ENCODE data around the gene NFATC2IP. TPM values are rescaled to one million over a fixed set of nuclear protein-coding genes. Genes with fewer than 3 reads are reported as not detected.

The NFATC2IP gene
- polyA plus RNA-seq, 2 of the 4 experiments (the other 2 are of a cell fraction), result 29.7 to 32.2 TPM

- no peak for FAIRE-seq
- Histone ChIP-seq H3K4me2 (no peak within 1 kb of the TSS), H3K9me3 (no peaks in the 10 kb centered on the region), H3K4me3 (no peak within 1 kb of the TSS), H3K4me1 (no peaks in the 10 kb centered on the region), H3K27ac (no peak within 1 kb of the TSS)
- DNase-seq (ENCODE audit: low read depth in 1 of 2, low spot score in 1 of 2), result no peak
- WGBS (ENCODE audit: missing lambda C conversion rate), result 71% methylated on average over 10 of the region's 10 CpGs
- TF ChIP-seq EHMT2 (IDR thresholded peaks at IDR 0.05; ENCODE audit: low read depth) (no peak), POLR2AphosphoS2 (conservative IDR thresholded peaks at IDR 0.05; ENCODE audit: low read length) (no peak), ZNF302 (CRISPR knock-in tag; IDR thresholded peaks at IDR 0.05) (no peak), FOXS1 (CRISPR knock-in tag; IDR thresholded peaks at IDR 0.05) (no peak), ELK1 (IDR thresholded peaks at IDR 0.05; ENCODE audit: low read depth, low read length) (no peak)
- CTCF ChIA-PET, result interaction anchor here (0.6 to 13.3 kb wide), 3 partner anchors 13 to 61 kb away, joined by 3 to 92 read pairs (median 4); no protein-coding TSS in a partner anchor
- ATAC-seq, result no peak
- POLR2A ChIA-PET, result no interaction called here
These were observed 18.9 kb upstream of the NFATC2IP start, which contains the start of gene CD19 for GRCh38 chr16:28931801-28932225. CD19 (plus strand) TSS chr16:28931971; CDS start chr16:28932001, 30 bp downstream.

GRCh38 chr16:28932339-28933141 is 18.2 kb upstream of the NFATC2IP start:
- CTCF ChIA-PET, result interaction anchor here (0.6 to 13.3 kb wide), 3 partner anchors 12 to 85 kb away, joined by 3 to 92 read pairs (median 4); no protein-coding TSS in a partner anchor
- no peaks in the 10 kb centered on the region for H3K9me3 ChIP-seq

GRCh38 chr16:28933171-28933570 is 17.6 kb upstream of the NFATC2IP start:
- Histone ChIP-seq H3K4me3 (no peak overlapping the region), H3K4me1 (no peaks in the 10 kb centered on the region), H3K9me3 (no peaks in the 10 kb centered on the region), H3K27ac (no peak overlapping the region), H3K4me2 (no peak overlapping the region)
- CTCF ChIA-PET, result interaction anchor here (1.0 to 13.3 kb wide), 2 partner anchors 11 to 86 kb away, joined by 4 to 92 read pairs; no protein-coding TSS in a partner anchor
- DNase-seq (ENCODE audit: low read depth in 1 of 2, low spot score in 1 of 2) (no peak), ATAC-seq (no peak), FAIRE-seq (no peak)
- 65% methylated on average over 4 of the region's 8 CpGs for WGBS (ENCODE audit: missing lambda C conversion rate)
- POLR2A ChIA-PET, result no interaction called here
- TF ChIP-seq, protein P1, sequence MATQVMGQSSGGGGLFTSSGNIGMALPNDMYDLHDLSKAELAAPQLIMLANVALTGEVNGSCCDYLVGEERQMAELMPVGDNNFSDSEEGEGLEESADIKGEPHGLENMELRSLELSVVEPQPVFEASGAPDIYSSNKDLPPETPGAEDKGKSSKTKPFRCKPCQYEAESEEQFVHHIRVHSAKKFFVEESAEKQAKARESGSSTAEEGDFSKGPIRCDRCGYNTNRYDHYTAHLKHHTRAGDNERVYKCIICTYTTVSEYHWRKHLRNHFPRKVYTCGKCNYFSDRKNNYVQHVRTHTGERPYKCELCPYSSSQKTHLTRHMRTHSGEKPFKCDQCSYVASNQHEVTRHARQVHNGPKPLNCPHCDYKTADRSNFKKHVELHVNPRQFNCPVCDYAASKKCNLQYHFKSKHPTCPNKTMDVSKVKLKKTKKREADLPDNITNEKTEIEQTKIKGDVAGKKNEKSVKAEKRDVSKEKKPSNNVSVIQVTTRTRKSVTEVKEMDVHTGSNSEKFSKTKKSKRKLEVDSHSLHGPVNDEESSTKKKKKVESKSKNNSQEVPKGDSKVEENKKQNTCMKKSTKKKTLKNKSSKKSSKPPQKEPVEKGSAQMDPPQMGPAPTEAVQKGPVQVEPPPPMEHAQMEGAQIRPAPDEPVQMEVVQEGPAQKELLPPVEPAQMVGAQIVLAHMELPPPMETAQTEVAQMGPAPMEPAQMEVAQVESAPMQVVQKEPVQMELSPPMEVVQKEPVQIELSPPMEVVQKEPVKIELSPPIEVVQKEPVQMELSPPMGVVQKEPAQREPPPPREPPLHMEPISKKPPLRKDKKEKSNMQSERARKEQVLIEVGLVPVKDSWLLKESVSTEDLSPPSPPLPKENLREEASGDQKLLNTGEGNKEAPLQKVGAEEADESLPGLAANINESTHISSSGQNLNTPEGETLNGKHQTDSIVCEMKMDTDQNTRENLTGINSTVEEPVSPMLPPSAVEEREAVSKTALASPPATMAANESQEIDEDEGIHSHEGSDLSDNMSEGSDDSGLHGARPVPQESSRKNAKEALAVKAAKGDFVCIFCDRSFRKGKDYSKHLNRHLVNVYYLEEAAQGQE (IDR thresholded peaks at IDR 0.05), result no peak
- TF ChIP-seq RAD21 (conservative IDR thresholded peaks at IDR 0.05 in 1 of 2, IDR thresholded peaks at IDR 0.05 in 1 of 2) (no peak), NFE2L2 (conservative IDR thresholded peaks at IDR 0.05; ENCODE audit: low read length) (no peak), MYC (IDR thresholded peaks at IDR 0.05; ENCODE audit: borderline replicate concordance, low read length) (no peak), FOSL2 (IDR thresholded peaks at IDR 0.05) (no peak), FOSL2 (CRISPR knock-in tag; IDR thresholded peaks at IDR 0.05) (no peak), JUN (IDR thresholded peaks at IDR 0.05) (no peak), HOXA7 (CRISPR knock-in tag; IDR thresholded peaks at IDR 0.05) (no peak), RARB (CRISPR knock-in tag; IDR thresholded peaks at IDR 0.05) (no peak), EP300 (IDR thresholded peaks at IDR 0.05) (no peak), CHD4 (IDR thresholded peaks at IDR 0.05; ENCODE audit: borderline replicate concordance) (no peak), HDAC2 (IDR thresholded peaks at IDR 0.05) (no peak), CTCF (IDR thresholded peaks at IDR 0.05) (no peak), ZC3H11A (IDR thresholded peaks at IDR 0.05) (no peak), SREBF2 (IDR thresholded peaks at IDR 0.05) (no peak)
- TF ChIP-seq, protein P2, sequence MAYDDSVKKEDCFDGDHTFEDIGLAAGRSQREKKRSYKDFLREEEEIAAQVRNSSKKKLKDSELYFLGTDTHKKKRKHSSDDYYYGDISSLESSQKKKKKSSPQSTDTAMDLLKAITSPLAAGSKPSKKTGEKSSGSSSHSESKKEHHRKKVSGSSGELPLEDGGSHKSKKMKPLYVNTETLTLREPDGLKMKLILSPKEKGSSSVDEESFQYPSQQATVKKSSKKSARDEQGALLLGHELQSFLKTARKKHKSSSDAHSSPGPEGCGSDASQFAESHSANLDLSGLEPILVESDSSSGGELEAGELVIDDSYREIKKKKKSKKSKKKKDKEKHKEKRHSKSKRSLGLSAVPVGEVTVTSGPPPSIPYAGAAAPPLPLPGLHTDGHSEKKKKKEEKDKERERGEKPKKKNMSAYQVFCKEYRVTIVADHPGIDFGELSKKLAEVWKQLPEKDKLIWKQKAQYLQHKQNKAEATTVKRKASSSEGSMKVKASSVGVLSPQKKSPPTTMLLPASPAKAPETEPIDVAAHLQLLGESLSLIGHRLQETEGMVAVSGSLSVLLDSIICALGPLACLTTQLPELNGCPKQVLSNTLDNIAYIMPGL (CRISPR knock-in tag; IDR thresholded peaks at IDR 0.05; ENCODE audit: borderline replicate concordance), result no peak

More at GRCh38 chr16:28932339-28933141, 18.2 kb upstream of the NFATC2IP start:
- POLR2A ChIA-PET, result no interaction called here
- DNase-seq (ENCODE audit: low read depth in 1 of 2, low spot score in 1 of 2) (no peak), FAIRE-seq (no peak), ATAC-seq (no peak)
- Histone ChIP-seq H3K27ac (no peak overlapping the region), H3K4me2 (no peak overlapping the region), H3K4me3 (no peak overlapping the region), H3K4me1 (no peaks in the 10 kb centered on the region)
- TF ChIP-seq ZC3H11A (IDR thresholded peaks at IDR 0.05) (no peak), FOXS1 (CRISPR knock-in tag; IDR thresholded peaks at IDR 0.05) (no peak), SMC3 (IDR thresholded peaks at IDR 0.05) (no peak), CHD2 (IDR thresholded peaks at IDR 0.05; ENCODE audit: low read length, partially characterized antibody) (no peak)
- WGBS (ENCODE audit: missing lambda C conversion rate), result 84% methylated on average over 18 of the region's 20 CpGs

Measured in A549 (cell line).